Measurements from ENCODE around the gene AQP1. TPM values are rescaled to one million over a fixed set of nuclear protein-coding genes. Genes with fewer than 3 reads are reported as not detected.

AQP1 gene
- total RNA-seq, 1 experiment from 2014 or later, result 1.2 TPM

DNA sequence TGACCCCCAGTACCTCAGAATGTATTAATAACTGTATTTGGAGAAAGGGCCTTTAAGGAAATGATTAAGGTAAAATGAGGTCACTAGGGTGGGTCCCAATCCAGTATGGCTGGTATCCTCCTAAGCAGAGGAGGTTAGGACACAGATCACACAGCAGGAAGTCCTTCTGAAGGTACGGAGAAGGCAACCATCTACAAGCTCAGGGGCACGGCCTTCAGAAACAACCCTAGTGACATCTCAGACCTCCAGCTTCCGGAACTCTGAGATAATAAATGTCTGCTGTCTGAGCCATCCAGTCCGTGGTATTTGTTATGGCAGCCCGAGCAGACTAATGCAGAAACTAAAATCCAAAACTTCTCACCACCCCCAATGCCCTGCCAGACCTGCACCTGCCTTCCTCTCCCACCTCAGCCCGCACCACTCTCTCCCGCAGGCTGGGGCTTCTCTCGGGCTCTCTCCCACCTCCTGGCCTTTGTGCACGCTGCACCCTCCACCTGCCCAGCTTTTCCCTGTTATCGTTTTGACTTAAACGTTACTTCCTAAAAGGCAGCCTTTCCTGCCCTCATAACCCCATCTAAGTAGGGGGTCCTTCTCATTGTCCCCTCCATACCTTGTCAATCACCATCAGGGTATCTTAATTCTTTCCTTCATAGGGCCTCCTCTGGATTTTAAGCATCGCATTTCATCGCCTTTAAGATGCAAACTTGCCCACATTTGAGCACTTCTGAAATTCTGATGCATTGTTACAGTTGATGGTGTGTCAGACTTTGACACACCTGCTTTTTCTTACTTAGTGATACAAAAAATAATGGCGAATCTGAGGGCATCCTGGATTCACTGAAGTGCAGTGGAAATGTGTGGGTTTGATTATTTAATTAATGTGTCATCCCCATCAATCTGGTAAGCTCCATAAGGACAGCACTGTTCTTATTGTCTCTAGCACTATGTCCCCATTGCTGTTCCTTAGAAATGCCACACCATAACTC is 32.2 kb upstream of the AQP1 start:
- no TSS peak for BruUV-seq (replicated peaks)
- DNase-seq (no peak), ATAC-seq (no peak)
- Histone ChIP-seq H3K9ac (ENCODE audit: low read length) (no peak overlapping the region), H3K79me2 (ENCODE audit: low read length) (no peaks in the 10 kb centered on the region), H3K27me3 (ENCODE audit: low read length) (no peaks in the 10 kb centered on the region), H3K4me2 (ENCODE audit: low read length) (no peak overlapping the region), H3K4me3 (ENCODE audit: low read length) (no peak overlapping the region), H3K36me3 (ENCODE audit: low read depth, low read length) (no peaks in the 10 kb centered on the region), H4K20me1 (ENCODE audit: low read length) (no peaks in the 10 kb centered on the region), H3K9me3 (ENCODE audit: low read length) (no peaks in the 10 kb centered on the region), H2AFZ (ENCODE audit: low read length) (no peak overlapping the region), H3K27ac (ENCODE audit: low read length) (no peak overlapping the region), H3K9me2 (replicated peaks; ENCODE audit: low read length) (no peaks in the 10 kb centered on the region), H3F3A (ENCODE audit: low read length, unreplicated experiment) (no peaks in the 10 kb centered on the region), H3K4me1 (ENCODE audit: insufficient read depth, low read length) (no peaks in the 10 kb centered on the region)
- ChIA-PET POLR2A (ENCODE audit: unreplicated experiment) (no interaction called here), CTCF (no interaction called here)
- no peak for TF ChIP-seq EZH2phosphoT487 (IDR thresholded peaks at IDR 0.05; ENCODE audit: borderline replicate concordance, low read length)
- TF ChIP-seq EZH2 (IDR thresholded peaks at IDR 0.05; ENCODE audit: low read length, unreplicated experiment), result no peak
- TF ChIP-seq CTCF (conservative IDR thresholded peaks at IDR 0.05; ENCODE audit: low read depth, low read length), result no peak
- intact Hi-C loops (cut with micrococcal nuclease), result no loop called here

DNA sequence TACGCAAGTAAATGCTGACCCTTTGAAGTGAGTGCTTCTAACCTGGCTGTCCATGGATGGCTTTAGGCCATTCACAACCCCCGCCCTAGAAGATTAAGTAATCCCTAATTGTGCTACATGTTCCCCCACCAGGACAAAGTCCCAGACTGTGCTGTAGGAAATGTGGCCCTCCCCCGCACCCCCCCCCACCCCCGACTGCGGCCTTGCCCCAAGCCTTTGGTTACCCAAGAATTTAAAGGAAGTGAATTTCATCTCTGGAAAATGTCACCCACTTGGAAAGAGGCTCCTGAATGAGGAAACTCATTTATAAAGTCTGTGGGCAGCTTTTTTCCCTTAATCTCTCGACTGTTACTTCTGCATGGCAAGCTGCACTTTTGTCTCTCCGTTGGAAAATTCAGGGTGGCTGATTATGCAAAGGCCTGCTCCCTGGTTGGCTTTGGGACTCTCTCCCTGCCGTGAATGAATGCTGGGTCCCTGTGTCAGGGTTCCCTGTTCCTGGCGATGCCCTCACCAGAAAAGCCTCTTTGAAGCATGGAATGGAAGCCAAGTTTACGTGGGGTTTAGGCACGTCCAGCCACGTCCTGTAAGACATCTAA is 31.4 kb upstream of the AQP1 start:
- H3K4me2 ChIP-seq (ENCODE audit: low read length), result no peak overlapping the region
- no peak overlapping the region for H3K27ac ChIP-seq (ENCODE audit: low read length)
- no peak overlapping the region for H2AFZ ChIP-seq (ENCODE audit: low read length)
- intact Hi-C loops (cut with micrococcal nuclease), result no loop called here
- no peaks in the 10 kb centered on the region for H3K27me3 ChIP-seq (ENCODE audit: low read length)
- H3K79me2 ChIP-seq (ENCODE audit: low read length), result no peaks in the 10 kb centered on the region
- no peaks in the 10 kb centered on the region for H3K36me3 ChIP-seq (ENCODE audit: low read depth, low read length)
- ChIA-PET POLR2A (ENCODE audit: unreplicated experiment) (no interaction called here), CTCF (no interaction called here)
- ATAC-seq (no peak), DNase-seq (no peak)
- H3K9me3 ChIP-seq (ENCODE audit: low read length), result no peaks in the 10 kb centered on the region
- no peaks in the 10 kb centered on the region for H3F3A ChIP-seq (ENCODE audit: low read length, unreplicated experiment)
- no peak overlapping the region for H3K9ac ChIP-seq (ENCODE audit: low read length)
- no peak overlapping the region for H3K4me3 ChIP-seq (ENCODE audit: low read length)
- TF ChIP-seq CTCF (conservative IDR thresholded peaks at IDR 0.05; ENCODE audit: low read depth, low read length), result no peak
- no peaks in the 10 kb centered on the region for H3K9me2 ChIP-seq (replicated peaks; ENCODE audit: low read length)
- no peaks in the 10 kb centered on the region for H3K4me1 ChIP-seq (ENCODE audit: insufficient read depth, low read length)
- BruUV-seq (replicated peaks), result no TSS peak
- H4K20me1 ChIP-seq (ENCODE audit: low read length), result no peaks in the 10 kb centered on the region

DNA sequence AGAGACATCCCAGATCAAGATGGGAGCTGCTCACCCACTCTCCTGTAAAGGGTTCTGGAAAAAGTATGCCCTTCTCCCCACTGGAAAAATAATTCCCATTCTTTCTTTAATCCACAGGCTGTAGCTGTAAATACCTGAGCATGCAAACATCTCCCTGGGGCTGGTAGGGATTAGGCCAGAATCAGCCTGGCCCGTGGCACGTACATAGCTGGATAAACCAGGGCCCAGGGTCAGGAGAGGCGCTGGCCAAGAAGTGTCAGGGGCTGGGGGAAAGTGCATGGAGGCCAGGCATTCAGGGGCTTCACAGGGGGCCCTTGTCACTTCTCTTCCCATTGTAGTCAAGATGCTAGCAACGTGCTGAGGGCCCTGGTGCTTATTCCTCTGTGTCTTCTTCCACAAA is 30.7 kb upstream of the AQP1 start:
- H2AFZ ChIP-seq (ENCODE audit: low read length), result no peak overlapping the region
- H3K4me2 ChIP-seq (ENCODE audit: low read length), result no peak overlapping the region
- intact Hi-C loops (cut with micrococcal nuclease), result no loop called here
- H3K27ac ChIP-seq (ENCODE audit: low read length), result no peak overlapping the region
- H3K79me2 ChIP-seq (ENCODE audit: low read length), result no peaks in the 10 kb centered on the region
- H3K9me2 ChIP-seq (replicated peaks; ENCODE audit: low read length), result no peaks in the 10 kb centered on the region
- no peak for TF ChIP-seq EZH2 (IDR thresholded peaks at IDR 0.05; ENCODE audit: low read length, unreplicated experiment)
- no peak for TF ChIP-seq CTCF (conservative IDR thresholded peaks at IDR 0.05; ENCODE audit: low read depth, low read length)
- no peak for TF ChIP-seq EZH2phosphoT487 (IDR thresholded peaks at IDR 0.05; ENCODE audit: borderline replicate concordance, low read length)
- no TSS peak for BruUV-seq (replicated peaks)
- H3K4me1 ChIP-seq (ENCODE audit: insufficient read depth, low read length), result no peaks in the 10 kb centered on the region
- DNase-seq (no peak), ATAC-seq (no peak)
- POLR2A ChIA-PET (ENCODE audit: unreplicated experiment), result no interaction called here
- H3K9ac ChIP-seq (ENCODE audit: low read length), result no peak overlapping the region
- no peaks in the 10 kb centered on the region for H3K9me3 ChIP-seq (ENCODE audit: low read length)
- no peak overlapping the region for H3K4me3 ChIP-seq (ENCODE audit: low read length)
- CTCF ChIA-PET, result no interaction called here
- no peaks in the 10 kb centered on the region for H4K20me1 ChIP-seq (ENCODE audit: low read length)
- no peaks in the 10 kb centered on the region for H3K36me3 ChIP-seq (ENCODE audit: low read depth, low read length)
- no peaks in the 10 kb centered on the region for H3K27me3 ChIP-seq (ENCODE audit: low read length)
- H3F3A ChIP-seq (ENCODE audit: low read length, unreplicated experiment), result no peaks in the 10 kb centered on the region

Data from PC-3 (cell line).